Activated T-cell treated with anti-CD3 and anti-CD28 coated beads, Interleukin-2, amount 50 U/mL, for 1 hour (primary cell): ENCODE measurements around the gene FARP2.

ENCODE experiments used
- DNase-seq: peaks from one replicate; pipeline ENCODE4 v3.0.0-alpha.2; 2020

FARP2 gene

DNA sequence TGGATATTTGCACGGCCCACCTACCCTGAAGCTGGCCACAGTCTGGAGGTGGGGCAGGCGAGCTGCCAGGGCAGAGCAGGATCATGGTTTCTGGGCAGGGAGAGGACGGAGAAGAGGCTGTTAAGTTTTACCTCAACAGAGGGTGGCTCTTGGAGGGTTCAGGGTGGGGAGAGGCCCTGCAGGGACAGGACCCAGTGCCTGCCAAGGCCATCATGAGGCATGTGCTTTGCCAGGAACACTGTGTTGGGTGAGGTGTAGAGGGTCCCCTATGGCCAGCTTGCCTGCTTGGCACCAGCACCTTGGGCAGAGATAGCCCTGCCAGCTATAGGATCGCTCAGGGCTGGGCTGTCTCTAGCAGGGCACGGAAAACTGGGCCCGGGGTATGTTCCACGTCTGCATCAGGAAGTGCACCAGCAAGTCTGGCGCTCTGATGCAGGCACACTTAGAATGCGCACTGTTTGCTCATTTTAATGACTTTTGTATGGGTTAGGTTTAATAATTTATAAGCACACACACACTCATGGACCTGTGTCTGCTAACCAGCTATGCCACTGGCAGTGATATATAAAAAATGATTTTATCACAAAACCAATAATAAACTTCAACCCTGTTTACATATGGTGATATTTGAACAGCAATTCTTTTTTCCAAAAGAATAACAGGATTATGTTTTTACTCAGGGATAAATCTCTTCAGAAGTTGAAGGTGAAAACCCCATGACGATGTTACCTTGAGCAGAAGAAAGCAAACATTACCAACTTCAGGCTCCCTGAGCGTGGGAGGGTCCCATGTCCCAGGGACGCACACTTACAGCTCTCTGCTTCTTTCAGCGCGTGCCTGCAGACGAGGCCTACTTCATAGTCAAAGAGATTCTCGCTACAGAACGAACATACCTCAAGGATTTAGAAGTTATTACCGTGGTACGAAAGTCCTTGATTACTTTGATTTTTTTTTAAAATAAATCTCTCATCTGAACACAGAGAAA is 105.9 kb downstream of the FARP2 start:
- no peak for DNase-seq

DNA sequence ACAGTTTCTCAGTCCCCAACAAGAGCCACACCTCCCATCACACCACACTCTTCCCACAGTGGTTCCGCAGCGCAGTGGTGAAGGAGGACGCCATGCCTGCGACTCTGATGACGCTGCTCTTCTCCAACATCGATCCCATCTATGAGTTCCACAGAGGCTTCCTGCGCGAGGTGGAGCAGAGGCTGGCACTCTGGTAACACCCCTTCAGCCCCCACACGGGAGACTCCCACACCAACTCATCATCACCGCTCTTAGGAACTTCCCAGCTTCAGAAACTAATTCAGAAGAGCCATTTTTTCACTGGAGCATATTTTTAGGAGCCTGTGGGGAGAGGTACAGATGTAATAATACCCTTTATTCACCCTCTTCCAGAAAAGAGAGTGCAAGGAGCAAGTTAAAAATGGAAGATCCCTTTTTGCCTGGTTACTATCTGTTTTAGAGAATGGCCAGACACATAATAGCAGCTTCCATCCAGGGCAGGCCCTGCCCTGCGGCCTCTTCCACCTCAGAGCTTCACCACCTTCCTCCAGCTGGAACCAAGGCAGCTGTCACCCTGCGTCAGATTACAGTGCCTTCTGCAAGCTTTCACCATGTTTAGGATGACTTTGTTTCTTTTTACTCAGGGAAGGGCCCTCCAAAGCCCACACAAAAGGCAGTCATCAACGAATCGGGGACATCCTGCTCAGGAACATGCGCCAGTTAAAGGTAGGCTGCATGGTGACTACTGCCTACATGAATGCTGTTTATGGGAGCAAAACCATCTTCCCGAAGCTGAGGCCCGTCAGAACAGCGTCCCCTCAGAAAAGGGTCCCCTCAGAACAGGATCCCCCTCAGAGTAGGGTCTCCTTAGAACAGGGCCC is 107.4 kb downstream of the FARP2 start:
- DNase-seq = no peak

DNA sequence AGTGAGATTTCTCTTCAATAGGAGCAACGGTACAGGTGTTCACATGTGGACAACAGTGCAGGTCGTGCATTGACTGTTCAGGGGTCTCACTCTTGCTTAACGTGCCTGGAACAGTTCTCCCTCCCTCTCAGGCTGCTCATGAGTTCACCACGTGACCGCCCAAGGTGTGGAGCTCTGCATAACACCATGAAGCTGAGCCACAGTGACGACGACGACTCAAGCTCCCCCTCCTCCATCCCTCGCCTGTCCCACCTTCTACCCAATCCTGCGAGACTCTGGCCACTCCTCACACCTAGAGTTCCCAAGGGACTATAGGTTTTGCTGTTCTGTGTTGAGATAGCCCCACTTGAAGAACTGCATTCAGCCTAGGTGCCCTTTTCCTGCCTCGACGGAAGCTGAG is 109.5 kb downstream of the FARP2 start:
- no peak for DNase-seq

DNA sequence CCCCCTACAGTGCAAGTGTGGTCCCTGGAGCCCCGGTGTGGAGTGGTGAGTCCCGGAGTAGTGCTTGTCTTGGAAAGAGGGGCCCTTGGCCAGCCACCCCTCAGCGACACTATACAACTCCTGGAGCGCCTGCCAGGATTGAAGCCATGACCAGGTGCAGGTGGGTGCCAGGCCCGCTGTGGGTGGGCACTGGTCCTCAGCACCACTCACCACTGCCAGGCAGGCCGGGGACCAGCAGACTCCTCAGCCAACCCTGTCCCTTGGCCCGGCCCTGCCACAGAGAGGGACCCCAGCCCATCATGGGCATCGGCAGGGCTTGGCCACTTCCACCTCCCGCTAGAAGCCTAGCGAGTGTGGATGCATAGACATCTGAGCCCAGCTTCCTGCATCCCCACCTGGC is 110.1 kb downstream of the FARP2 start:
- no peak for DNase-seq

DNA sequence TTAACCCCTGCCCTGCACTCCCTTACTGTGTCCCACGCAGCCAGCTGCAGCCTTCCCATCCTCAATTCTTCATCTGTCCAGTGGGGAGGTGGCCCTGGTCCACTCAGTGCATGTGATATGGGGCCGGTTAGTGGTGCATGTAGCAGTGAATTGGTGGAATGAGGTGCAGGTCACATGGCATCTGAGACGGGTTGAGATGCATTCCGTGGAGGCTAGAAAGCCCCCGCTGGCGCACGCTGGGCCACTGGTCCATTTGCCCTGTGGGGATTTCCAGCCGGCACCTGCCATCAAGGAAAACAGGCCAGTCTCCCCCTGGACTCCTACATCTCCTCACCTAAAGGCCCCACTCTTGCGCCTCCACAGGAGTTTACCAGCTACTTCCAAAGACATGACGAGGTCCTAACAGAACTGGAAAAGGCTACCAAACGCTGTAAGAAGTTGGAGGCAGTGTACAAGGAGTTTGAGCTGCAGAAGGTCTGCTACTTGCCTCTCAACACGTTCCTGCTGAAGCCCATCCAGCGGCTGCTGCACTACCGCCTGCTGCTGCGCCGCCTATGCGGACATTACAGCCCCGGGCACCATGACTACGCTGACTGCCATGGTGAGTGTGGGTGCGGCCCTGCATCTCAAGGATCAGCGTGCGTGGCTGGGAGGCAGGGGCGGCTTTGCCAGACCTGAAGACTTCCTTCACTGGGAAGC is 111.8 kb downstream of the FARP2 start:
- DNase-seq = no peak

DNA sequence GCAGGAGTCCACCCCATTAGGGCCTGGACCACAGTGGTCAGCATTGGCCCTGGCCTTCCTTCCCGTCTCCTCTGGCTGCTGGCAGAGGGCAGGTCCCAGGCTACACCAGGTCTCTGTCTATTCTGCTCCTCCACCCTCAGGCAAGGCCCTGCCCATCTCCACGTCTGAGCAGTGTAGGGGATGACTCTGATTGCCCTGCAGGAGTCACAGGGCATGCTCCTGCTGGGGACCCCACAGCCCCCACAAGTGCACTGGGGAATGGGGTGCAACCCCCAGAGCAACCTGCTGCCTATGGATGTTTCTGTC is 112.3 kb downstream of the FARP2 start:
- DNase-seq = no peak

DNA sequence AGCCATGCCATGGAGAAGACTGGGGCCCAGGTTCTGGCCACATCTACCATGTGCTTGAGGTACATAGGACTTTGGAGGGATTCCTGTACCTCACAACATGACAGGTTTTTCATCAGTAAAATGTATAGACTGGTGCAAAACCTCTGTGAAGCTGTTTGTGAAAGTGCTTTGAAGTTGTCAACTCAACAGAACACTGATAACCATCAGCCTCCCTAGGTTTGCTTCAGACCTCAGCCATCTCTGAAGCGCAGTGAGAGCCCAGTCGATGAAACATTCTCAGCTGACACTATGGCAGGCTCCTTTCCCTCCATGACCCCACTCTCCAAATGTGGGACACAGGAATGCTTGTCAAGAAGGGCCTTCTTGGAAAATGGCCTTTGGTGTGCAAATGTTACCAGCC is 113.7 kb downstream of the FARP2 start:
- DNase-seq = no peak

DNA sequence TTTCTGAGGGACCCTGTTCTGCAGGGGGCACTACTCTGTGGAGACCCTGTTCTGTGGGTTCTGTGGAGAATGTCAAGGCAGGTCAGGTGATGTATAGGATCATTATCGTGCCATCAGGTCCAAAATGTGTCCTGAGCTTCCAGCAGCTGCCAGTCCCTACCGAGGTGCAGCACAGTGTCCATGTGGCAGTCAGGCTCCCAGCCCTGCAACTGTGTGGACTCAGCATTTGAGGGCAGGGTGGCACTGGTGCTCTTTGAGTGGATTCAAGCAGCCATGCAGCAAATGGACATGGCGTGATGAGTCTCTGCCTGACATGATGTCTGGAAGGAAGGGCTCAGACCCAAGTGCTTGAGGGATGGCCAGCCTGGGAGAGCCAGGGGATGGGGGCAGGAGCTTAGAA is 117.3 kb downstream of the FARP2 start:
- DNase-seq = no peak

DNA sequence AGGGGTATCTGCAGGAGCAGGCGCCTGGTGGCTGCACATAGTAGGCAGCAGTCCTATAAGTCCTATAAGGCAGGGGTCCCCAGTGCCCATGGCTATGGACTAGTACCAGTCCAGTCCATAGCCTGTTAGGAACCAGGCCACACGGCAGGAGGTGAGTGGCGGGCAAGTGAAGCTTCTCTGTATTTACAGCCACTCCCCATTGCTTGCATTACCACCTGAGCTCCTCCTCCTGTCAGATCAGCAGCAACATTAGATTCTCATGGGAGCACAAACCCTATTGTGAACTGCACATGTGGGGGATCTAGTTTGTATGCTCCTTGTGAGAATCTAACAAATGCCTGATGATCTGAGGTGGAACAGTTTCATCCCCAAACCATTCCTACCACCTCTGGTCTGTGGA is 119.2 kb downstream of the FARP2 start:
- DNase-seq = no peak

DNA sequence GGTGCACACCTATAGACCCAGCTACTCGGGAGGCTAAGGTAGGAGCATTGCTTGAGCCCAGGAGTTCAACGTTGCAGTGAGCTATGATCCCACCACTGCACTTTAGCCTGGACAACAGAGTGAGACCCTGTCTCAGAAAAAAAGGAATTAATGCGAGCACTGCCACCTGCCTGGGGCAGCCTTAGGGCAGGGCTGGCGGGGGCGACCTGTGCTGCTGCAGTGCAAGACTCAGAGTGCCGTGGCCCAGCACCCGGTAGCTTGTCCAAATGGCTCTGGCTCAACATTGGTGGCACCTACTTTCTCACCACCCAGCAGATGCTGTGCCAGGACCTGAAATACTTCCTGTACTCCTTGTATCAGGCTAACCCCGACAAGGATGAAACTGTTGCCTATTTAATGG is 122.1 kb downstream of the FARP2 start:
- DNase-seq = no peak

DNA sequence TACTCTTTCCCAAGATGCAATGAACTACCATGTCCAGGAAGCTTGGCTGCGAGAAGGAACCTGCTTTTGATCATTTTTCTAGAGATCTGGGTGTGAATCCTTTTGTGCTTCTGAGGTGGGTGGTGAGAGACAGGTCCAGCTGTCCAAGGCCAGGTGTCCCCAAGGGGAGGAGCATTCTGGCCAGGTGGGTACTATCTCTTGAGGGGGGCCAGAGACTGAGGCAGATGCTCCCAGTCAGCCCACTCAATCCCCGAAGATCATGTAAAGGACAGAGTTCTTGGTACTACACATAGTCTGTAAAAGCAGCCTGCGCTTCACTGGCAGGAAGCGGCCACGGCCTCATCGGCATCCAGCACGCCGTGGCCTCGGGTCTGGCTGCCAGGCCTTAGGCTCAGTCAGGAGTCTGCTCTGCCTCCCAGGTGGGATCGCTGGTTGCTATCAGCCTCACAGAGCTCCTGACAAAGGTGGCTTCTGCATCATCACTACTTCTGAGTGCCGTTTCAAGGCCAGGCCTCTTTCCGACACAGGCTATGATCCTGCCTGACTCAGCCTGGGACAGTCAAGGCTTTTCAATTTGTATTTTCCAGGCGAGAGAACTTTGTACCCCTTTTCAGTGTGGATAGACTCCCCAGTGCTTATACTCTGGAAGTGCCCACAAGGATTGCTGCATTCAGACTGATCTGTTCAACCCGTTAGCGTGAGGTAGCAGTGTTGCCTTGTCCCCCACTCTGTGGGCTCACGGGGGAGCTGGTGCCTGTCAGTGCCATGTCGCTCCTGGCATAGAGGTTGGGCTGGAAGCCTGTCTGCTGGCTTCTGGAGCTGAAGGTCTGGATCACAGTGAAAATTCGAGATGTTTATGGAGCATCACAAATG is 123.2 kb downstream of the FARP2 start:
- DNase-seq = no peak

DNA sequence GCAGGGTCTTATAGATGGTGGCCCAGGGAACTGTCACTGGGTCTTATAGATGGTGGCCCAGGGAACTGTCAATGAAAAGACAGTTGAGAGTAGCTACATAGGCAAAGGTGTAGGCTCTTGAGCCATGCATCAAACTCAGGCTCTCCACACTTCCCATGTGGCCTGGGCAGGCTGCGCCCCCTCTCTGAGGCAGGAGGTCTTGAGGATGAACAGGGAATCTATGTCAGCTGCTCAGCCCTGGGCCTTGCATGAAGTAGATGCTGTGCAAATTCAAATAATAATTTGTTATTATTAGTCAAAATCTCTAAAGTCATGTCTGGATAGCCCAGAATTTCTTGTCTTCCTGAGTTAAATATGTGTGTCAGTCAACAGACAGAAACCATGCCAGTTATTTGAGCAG is 125.6 kb downstream of the FARP2 start:
- no peak for DNase-seq

DNA sequence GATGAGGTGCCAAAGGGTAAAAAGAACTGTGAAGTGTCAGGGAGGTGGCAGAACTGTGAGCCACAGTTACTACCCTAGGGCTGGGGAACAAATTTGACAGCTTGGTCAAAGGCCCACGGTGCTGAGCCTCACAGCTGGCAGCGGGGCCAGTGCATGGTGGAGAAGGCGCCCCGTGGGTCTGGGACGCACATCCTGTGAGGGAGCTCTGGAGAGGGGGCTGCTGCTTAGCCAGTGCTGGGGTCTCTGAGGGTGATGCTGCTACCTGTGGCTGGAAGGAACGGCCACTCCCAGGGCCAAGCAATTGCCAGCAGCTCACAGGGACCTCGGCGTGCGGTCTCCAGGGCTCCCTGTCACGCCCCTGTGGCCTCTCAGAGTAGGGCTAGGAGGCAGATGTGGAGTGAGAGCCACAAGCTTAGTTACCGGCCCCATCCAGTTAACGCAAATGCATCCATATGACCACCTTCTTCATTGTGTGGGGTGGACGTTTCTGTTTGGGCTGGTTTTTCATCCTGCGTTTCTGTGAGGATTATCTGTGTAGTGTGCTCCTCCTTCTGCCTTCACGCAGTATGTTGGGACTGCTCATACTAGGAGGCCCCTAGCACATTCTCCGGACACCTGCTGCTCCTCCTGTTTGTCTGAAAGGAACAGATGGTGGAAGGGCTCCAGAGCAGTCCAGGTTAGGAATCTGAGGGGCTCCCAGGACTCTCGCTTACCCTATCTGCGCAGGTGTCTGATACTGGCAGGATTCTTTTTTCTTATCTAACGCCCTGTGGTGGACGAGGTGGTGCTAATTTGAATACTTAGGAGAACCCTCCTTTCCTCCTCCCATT is 126.3 kb downstream of the FARP2 start:
- no peak for DNase-seq

DNA sequence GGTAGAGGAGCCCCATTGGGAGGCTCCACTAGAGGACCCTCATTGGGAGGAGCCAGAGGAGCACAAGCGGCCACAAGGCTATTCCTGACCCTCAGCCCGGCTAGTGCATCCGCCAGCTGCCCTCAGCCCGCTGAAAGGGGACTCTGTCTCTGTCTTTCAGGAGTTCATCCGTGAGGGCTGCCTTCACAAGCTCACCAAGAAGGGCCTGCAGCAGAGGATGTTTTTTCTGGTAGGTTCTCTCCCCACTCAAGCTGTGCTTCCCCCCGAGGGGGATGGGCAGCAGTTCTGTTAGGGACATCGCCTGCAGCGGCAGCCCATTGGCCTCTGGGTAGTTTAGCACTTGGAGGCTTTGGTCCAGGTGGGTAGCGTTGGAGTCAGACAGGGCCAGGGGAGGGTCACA is 127.2 kb downstream of the FARP2 start:
- DNase-seq = no peak

DNA sequence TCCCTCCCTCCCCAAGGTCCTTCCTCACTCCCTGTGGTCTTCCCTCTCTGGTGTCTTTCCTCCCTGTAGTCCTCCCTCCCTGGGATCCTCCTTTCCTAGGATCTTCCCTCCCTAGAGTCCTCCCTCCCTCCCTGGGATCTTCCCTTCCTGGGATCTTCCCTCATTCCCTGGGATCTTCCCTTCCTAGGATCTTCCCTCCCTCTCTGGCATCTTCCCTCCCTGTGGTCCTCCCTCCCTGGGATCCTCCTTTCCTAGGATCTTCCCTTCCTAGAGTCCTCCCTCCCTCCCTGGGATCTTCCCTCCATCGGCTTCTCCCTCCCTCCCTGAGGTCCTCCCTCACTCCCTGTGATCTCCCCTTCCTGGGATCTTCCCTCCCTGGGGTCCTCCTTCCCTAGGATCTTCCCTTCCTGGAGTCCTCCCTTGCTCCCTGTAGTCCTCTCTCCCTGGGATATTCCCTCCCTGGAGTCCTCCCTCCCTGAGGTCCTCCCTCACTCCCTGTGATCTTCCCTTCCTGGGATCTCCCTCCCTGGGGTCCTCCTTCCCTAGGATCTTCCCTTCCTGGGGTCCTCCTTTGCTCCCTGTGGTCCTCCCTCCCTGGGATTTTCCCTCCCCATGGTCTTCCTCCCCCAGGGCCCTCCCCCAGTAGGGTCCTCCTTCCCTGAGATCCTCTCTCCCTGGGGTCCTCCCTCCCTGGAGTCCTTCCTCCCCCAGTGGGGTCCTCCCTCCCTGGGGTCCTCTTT is 129.3 kb downstream of the FARP2 start:
- DNase-seq = no peak

DNA sequence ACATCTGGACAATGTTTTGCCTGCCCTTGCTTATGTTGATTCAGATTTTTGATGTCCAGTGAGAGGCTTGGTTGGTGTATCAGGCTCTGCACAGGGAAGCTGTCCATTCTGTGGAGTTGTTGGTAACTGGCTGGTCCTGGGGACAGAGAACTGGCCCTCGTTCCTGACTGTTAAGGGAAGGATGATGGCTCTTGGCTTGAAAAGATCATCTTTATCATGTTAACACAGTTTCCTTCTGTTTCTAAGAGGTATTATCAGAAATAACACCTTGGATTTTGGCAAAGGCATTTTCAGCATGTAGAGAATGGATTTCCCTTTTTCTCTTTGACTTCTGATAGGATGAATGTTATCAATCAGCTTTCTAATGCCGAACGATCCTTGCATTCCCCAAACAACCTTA is 133.0 kb downstream of the FARP2 start:
- no peak for DNase-seq

DNA sequence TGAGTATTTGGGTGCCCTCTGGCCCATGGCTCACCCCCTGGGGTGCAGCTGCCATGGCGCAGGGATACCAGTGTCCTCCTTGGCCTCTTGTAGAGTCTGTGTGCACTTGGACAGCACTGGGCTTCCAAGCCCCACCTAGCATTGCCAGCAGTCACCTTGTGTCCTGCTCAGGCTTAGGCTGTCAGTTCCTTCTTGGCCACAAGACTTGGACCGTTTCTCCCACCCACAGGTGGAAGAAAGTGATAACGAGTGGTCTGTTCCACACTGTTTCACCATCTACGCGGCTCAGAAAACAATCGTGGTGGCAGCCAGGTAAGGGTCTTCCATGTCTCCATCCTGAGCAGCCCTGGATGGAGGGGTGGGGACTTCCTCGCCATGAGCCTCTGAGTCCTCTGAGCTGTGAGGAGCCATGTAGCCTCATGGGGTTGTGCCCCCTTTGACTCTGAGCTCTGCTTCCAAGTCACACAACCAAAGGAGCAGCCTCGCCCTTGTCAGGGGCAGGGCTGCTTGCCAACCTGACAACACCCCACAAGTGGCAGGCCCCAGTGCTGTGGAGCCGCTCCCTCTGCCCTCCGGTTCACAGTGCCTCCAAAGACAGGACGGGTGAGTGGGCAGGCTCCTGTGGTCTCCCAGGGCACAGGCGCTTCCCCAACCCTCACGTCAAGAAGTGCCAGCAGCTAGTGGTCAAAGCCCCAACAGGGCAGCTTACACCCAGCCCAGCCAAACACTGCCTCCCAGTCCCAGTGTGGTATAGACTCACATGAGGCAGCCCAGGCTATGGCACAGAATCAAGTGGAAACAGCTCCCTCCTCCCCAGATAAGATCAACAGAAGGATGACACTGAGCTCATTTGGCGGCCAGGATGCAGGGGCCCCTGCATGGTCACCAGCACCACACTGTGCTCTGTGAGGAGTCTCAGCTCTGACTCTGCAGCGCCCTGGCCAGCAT is 133.9 kb downstream of the FARP2 start:
- no peak for DNase-seq

DNA sequence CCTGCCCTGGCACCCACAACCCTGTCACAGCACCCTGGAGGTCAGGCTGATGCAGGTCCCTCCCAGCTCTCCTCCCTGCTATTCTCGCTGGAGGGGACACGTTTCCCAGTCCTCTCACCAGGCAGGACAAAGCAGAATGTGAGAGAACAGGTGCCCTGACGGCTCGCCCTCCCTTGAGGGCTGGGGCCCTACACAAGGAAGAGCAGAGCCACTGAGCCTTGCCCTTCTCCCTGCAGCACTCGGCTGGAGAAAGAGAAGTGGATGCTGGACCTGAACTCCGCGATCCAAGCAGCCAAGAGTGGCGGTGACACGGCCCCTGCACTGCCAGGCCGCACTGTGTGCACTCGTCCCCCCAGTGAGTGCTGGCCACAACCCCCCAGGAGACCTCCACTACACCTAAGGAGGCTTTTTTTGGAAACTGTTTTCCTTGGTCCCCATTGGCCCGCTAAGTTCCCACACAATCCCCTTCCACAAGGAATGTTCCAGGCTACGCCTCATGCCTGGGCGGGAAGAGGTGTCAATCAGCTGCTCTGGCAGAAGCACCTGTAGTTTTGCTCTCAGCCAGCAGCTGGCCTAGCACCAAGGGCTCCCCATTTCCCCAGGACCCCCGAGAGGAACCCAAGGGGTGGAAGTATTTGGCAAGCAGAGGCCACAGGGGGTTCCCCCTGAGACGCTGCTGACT is 134.9 kb downstream of the FARP2 start:
- DNase-seq = no peak

DNA sequence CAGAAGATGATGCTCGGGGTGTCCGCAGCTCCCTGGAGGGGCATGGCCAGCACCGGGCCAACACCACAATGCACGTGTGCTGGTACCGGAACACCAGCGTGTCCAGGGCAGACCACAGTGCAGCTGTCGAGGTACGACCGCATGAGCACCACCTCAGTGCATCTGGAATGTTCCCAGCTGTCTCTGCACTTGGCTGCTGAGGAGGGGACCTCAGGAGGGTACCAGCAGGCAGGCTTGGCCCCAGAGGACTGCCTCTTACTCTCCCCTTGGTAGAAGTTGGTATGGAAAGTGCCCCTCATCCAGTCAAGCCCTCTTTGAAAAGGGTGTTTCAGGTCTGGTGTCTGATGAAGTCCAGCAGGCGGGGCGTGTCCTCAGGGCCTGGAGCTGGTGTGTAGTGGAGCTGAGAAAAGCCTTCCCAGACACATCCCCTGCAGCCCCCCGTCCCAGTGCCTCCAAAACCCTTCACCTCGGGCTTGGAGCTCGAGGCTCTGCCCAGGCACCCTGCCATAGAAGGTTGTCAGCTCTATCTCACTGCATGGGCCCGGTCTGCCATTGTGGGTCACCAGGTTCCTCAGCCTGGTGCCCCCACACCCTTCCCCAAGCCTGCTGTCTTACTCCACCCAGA is 135.6 kb downstream of the FARP2 start:
- DNase-seq = no peak
